Mucosa of gallbladder (tissue), 1 donor: Measurements from ENCODE around the gene PGRMC2. TPM values are rescaled to one million over a fixed set of nuclear protein-coding genes. Genes with fewer than 3 reads are reported as not detected.

ENCODE experiments used
- DNase-seq: peaks from one replicate; pipeline ENCODE4 v3.0.0-alpha.2; 2020; ENCODE audit warnings: low spot score
- total RNA-seq: library from RNA; stranded (reverse); gene quantifications from one replicate; pipeline ENCODE4 v1.2.1, GENCODE V29; 2021
- donor health status: DM: no; HTN: no; CAD: no.

PGRMC2 gene
- total RNA-seq, 1 donor from 2014 or later = 113 TPM

DNA sequence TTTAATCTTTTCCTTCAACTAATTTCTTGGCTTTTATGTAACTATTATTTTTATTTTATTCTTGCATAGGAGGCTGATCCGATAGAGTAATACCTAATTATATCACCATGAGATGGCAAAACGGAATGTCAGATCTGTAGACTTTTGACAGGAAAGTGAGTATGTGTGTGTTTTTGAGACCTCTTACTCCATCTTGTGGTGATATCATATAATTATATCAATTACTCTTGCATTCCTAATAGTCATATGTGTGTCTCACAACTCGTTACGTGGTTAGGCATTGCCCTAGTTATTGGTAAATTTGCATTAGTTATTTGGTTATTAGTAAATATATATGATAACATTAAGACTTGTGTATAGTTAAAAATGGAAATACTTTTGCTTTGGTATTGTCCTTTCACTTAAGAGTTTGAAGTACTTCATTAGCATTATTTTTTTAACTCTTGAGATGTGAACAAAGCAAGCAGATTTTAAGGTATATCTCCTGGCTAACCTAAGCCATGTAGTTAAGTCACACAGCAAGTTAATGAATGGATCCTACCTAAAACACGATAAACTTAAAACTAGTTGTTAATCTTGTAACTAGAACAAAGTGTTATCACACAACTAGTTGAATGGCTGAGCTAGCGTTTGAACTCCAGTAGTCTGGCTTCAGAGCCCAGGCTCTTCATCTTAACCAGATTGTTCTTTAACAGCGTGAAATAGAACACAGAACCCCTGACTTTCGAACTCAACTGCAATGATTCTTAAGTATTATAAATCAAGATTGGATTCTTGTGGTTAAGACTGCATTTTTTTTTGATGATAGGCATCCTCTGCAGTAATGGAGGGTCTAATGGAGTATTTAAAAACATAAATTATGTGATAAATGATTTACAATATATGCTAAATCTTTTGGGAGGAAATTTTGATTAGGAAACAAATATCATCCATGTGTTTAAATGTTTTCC is 67.1 kb downstream of the PGRMC2 start:
- no peak for DNase-seq

Other genes starting within 250 kb of the PGRMC2 start
- gene LARP1B, start 226.5 kb downstream of the PGRMC2 start, total RNA-seq = 23.0 TPM